ENCODE results near the gene DSC3.

The DSC3 gene

DNA sequence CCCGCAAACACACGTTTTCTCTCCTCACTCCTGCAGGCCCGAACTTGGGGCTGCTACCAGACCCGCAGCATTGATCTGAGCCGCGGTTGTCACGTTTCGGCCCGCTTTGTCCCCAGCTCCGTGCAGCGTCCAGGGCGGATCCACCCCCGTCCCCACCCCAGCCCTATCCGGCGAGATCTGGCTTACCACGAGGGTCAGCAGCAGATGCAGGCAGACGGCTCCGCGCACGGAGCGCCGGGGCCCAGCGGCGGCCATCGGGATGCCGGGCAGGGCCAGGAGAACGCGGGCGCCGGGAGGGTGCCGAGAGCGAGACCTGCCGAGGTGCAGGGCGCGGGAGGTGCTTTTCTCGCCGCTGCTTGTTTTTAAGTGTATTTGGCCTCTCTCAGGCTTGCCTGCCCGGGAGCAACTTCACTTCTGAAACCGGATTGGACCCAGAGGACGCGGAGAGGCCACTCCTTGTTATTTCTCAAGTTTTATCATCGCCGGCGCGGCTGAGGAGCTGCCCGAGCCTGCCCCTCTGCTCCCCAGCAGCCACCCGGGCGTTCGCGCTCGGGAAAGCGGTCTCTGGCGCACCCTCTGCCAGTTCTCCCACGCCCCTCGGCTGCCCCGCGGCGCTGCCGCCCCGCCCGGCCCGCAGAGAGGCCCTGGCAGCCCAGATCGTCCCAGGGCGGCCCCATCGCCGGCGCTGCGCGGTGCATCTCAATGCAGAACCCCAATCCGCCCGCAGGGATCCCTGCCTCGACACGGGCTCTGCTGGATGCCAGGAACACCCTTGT, at the start of gene DSC3:
TSS of gene DSC3 (minus strand) at position 337 of the 776 bp plus-strand sequence. CDS start at position 255, 82 bp downstream.
- DNase-seq (ENCODE audit: low read depth in 2 of 2), result no peak

GRCh38 chr18:31091350-31091749, 48.8 kb upstream of the DSC3 start:
- no peak for DNase-seq (ENCODE audit: low read depth in 2 of 2)

- DNase-seq (ENCODE audit: low read depth in 2 of 2), result no peak
Observed at GRCh38 chr18:31088532-31088931, 46.0 kb upstream of the DSC3 start.

- DNase-seq (ENCODE audit: low read depth in 2 of 2), result no peak
Observed at GRCh38 chr18:31079973-31080372, 37.4 kb upstream of the DSC3 start.

GRCh38 chr18:31077878-31078277, 35.3 kb upstream of the DSC3 start:
- DNase-seq (ENCODE audit: low read depth in 2 of 2), result no peak

DNA sequence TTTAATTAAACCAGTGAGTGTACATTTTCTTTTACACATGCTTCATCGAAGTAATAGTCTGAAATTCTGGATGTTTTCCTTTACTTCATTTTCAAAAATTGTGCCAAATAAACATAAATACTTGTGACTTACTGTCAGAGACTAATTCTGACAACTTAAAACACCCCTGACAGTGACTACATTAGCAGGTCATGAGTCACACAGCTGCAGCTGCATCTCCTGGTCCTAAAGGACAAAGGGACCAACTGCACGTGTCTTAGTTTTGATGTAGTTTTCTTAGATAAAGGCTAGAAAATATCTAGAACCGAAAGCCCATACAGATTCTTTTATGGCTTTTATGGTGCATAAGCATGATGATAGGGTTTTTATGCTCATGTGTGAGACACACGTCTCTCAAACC, 29.6 kb upstream of the DSC3 start:
- DNase-seq (ENCODE audit: low read depth in 2 of 2), result no peak

- DNase-seq (ENCODE audit: low read depth in 2 of 2), result no peak
Observed at GRCh38 chr18:31070206-31070605, 27.7 kb upstream of the DSC3 start.

- DNase-seq (ENCODE audit: low read depth in 2 of 2), result no peak
Observed at GRCh38 chr18:31066266-31066665, 23.7 kb upstream of the DSC3 start.

GRCh38 chr18:31065036-31065773, 22.7 kb upstream of the DSC3 start:
- DNase-seq (ENCODE audit: low read depth in 2 of 2), result no peak

DNA sequence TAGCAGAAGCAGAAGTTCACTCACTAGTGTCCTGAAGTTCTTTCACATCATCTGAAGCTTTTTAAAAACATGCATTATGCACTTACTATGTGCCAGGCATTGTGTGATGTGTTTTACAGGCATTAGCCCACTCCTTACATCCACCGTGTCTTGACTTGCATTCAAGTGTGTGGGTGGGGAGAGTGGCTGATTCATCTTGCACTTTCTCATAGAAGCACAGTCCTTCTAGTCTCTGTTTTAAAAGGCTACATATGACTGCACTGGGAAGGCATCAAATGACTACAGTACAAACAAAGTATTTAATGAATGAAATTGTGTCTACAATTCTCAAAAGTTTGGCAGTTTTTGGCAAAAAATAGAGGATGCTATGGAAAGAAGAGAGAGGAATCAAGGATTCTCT, 21.6 kb upstream of the DSC3 start:
- DNase-seq (ENCODE audit: low read depth in 2 of 2), result no peak

DNA sequence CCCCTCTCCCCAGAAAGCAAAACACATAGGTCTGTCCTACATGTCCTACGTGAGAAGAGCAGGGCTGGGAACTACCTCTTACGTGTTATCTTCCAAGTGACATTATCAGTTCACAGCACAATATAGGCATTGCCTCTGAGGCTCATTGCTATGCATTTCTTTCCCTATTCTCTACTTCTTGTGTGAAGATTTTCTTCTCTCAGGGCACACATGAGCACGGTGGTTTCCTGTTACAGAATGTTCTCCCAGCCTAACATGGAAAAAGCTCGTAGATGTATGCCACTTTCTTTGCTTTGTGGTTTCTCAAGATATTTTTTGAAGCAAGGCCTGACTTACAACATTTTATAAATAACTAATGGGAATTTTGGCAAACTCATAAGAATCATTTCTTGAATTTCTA, 19.4 kb upstream of the DSC3 start:
- no peak for DNase-seq (ENCODE audit: low read depth in 2 of 2)

- DNase-seq (ENCODE audit: low read depth in 2 of 2), result no peak
Observed at GRCh38 chr18:31058897-31059296, 16.4 kb upstream of the DSC3 start.

- DNase-seq (ENCODE audit: low read depth in 2 of 2), result no peak
Observed at GRCh38 chr18:31057917-31058316, 15.4 kb upstream of the DSC3 start.

DNA sequence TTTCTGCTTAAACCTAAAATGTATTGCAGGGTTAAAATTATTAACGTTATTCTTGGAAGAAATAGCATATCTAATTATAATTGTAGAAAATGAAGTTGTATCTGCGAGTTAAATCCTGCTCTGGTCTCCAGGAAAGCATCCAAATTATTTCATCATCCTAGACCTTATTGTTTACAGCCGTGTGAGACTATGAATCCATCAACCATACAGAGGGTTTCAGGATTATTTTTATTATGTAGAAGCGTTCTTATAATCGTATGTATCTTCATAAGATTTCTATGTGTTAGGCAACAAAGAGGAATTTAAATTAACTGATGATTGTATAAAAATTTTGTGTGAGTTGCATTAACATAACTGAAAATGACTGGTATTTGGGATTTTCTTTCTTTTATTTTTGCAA, 14.5 kb upstream of the DSC3 start:
- DNase-seq (ENCODE audit: low read depth in 2 of 2), result no peak

DNA sequence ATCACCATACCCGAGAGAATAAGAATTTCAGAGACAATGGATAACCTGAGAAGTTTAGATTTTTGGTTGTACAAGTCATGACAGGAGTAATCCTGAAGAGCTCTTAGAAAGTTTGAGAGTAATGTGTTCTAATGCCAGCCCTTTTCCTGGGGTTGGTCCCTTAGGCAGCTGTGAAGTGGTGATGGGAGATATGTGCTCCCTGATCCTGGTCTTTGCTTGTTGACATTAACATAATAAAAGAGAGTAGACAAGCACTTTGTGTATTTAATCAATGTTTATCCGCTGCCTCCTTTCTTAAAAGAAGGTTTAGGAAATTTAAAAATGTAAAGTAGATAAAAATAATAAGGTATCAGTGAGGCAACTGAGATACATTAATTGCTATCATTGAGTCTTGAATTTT, 13.8 kb upstream of the DSC3 start:
- DNase-seq (ENCODE audit: low read depth in 2 of 2), result no peak

GRCh38 chr18:31050635-31051034, 8.1 kb upstream of the DSC3 start:
- no peak for DNase-seq (ENCODE audit: low read depth in 2 of 2)

DNA sequence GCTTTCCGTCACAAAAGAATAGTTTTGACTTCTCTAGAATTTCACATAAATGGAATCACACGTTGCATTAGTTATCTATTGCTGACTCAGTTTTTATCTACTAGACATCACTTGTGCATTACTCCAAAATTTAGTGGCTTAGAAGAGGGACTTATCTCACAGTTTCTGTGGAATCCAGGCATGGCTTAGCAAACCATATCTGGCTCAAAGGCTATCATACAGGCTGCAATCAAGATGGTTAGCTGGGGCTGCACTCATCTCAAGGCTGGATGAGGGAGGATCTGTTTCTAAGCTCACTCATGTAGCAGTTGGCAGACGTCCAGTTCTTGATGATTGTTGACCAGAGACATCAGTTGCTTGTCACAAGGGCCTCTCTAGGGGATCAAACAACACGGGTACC, 6.6 kb upstream of the DSC3 start:
- DNase-seq (ENCODE audit: low read depth in 2 of 2), result no peak

DNA sequence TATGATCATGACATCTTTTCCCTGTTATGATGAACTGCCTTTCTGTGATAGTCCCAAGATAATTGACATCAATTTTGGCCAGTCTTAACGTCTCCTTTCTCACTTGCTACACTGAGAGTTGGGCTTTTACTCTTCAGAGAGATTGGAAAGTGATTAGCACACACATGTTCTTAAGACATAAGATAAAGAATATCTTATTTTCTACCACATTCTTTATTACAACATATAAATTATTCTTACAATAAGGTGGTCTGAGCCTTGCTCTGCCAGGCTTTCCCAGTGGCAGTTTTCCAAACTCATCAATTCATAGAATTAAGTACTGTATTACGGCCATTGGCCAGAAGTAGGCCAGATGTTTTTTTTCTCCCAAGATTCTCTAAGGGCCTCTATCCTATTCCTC, 5.7 kb upstream of the DSC3 start:
- no peak for DNase-seq (ENCODE audit: low read depth in 2 of 2)

- no peak for DNase-seq (ENCODE audit: low read depth in 2 of 2)
Observed at GRCh38 chr18:31046916-31047315, 4.4 kb upstream of the DSC3 start.

GRCh38 chr18:31045599-31045998, 3.1 kb upstream of the DSC3 start:
- no peak for DNase-seq (ENCODE audit: low read depth in 2 of 2)

- DNase-seq (ENCODE audit: low read depth in 2 of 2), result no peak
Observed at GRCh38 chr18:31044926-31045325, 2.4 kb upstream of the DSC3 start.

DNA sequence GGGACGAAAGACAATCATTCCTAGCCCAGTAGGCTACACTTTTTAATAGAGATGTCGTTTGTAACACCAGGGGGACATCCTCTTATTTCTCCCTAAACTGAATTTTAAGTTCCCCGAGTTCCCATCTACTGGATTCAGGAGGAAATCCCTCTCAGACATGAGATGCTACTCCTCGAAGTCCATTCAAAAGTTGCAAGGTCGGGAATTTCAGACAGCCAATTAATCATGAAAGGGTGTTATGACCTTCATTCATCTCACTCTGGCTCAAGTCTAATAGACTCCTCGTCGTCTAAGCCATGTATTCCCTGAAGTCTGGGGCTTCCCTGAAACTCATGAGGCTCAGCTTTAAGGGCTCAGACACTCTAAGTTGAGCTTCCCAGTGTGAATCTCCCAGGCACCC, 1.2 kb upstream of the DSC3 start:
- DNase-seq (ENCODE audit: low read depth in 2 of 2), result no peak

DNA sequence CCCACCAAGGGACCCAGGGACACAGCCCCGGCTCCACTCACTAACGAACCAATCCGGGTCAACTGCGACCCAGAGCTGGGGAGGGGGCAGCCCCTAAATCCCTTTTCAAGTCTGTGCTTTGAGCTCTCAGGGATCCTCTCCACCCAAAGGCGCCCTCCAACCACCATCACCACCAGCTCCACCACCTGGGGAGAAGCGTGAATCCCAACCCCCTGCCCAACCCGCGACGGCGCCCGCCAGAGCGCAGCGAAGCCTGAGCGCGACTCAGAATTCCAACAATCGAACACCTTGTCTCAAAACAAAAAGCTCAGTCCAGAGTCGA, 497 bp downstream of the DSC3 start:
- DNase-seq (ENCODE audit: low read depth in 2 of 2), result no peak

All from activated CD8-positive, alpha-beta memory T cell treated with anti-CD3 and anti-CD28 coated beads for 4 hours (primary cell).